ENCODE measurements around the gene ZNF544. TPM values are rescaled to one million over a fixed set of nuclear protein-coding genes. Genes with fewer than 3 reads are reported as not detected.
"Not testable (repeated sequence)": the region's sequence is repeated elsewhere in the genome, so short reads cannot be mapped to it uniquely, and the experiment has no call there.

ZNF544 gene
- total RNA-seq, 4 donors from 2014 or later, result 3.8 to 9.5 (median 6.0) TPM

- intact Hi-C loops (cut with DNase I; ENCODE audit: low total_unique reads) (loop anchor here (10.0 kb wide), 1 partner anchor 1903 kb away; the partner anchor contains the start of gene ZNF583), in situ Hi-C loops (cut with MboI; ENCODE audit: low sequenced_read_pairs in 4 of 4) (no loop called here)
- H3K4me3 ChIP-seq, result no peak overlapping the region
- H3K4me1 ChIP-seq, result peaks cover 12 to 14% of the 10 kb centered on the region in 2 donors
- H3K27ac ChIP-seq, result no peak overlapping the region
- H3K9me3 ChIP-seq, result peaks cover 0 to 7% (median 0%) of the 10 kb centered on the region in 3 donors
- DNase-seq, result no peak
- peaks cover 0 to 37% of the 10 kb centered on the region in 2 donors for H3K36me3 ChIP-seq
- no peaks in the 10 kb centered on the region for H3K27me3 ChIP-seq
- ATAC-seq, result no peak
- TF ChIP-seq POLR2A (IDR thresholded peaks at IDR 0.05) (no peak), CTCF (IDR thresholded peaks at IDR 0.05 in 4 of 5, conservative IDR thresholded peaks at IDR 0.05 in 1 of 5) (no peak)
Observed at GRCh38 chr19:58307736-58308135, 79.0 kb downstream of the ZNF544 start.

GRCh38 chr19:58310685-58311084 is 82.0 kb downstream of the ZNF544 start:
- ATAC-seq; in situ Hi-C loops (cut with MboI; ENCODE audit: low sequenced_read_pairs in 4 of 4); intact Hi-C loops (cut with DNase I; ENCODE audit: low total_unique reads); H3K4me1 ChIP-seq; H3K27me3 ChIP-seq; H3K4me3 ChIP-seq; H3K9me3 ChIP-seq; DNase-seq; H3K27ac ChIP-seq: not testable (repeated sequence)
- peaks cover 5 to 63% of the 10 kb centered on the region in 2 donors for H3K36me3 ChIP-seq
- TF ChIP-seq CTCF (IDR thresholded peaks at IDR 0.05 in 4 of 5, conservative IDR thresholded peaks at IDR 0.05 in 1 of 5), result peak in 2 of 5 experiments; percentile 30 to 37

- intact Hi-C loops (cut with DNase I; ENCODE audit: low total_unique reads), result no loop called here
- in situ Hi-C loops (cut with MboI; ENCODE audit: low sequenced_read_pairs in 4 of 4), result no loop called here
- Histone ChIP-seq H3K36me3 (peaks cover 5 to 67% of the 10 kb centered on the region in 2 donors), H3K27me3 (no peaks in the 10 kb centered on the region), H3K4me3 (no peak overlapping the region), H3K4me1 (peaks cover 0 to 2% of the 10 kb centered on the region in 2 donors), H3K9me3 (no peaks in the 10 kb centered on the region), H3K27ac (no peak overlapping the region)
- ATAC-seq (no peak), DNase-seq (peak in 1 of 2 donors; percentile 26)
- TF ChIP-seq CTCF (IDR thresholded peaks at IDR 0.05 in 4 of 5, conservative IDR thresholded peaks at IDR 0.05 in 1 of 5) (no peak), POLR2A (IDR thresholded peaks at IDR 0.05) (no peak)
Observed at GRCh38 chr19:58311345-58311865, 82.7 kb downstream of the ZNF544 start.

Other genes with a start within 250 kb of the ZNF544 start
- 10 to 100 TPM in 1 of 4 donors, 1 to 10 TPM in 3; 2.9 to 15.3 (median 6.6) TPM for gene ZNF606, start 226.1 kb upstream of the ZNF544 start, total RNA-seq
- gene ZSCAN1, start 194.9 kb upstream of the ZNF544 start, total RNA-seq, result not detected
- under 1 TPM; 0.36 to 0.73 (median 0.53) TPM for gene ZNF135, start 169.6 kb upstream of the ZNF544 start, total RNA-seq
- 10 to 100 TPM; 11.2 to 20.6 (median 15.2) TPM for gene ZSCAN18, start 130.7 kb upstream of the ZNF544 start, total RNA-seq
- 1 to 10 TPM; 1.3 to 2.0 (median 1.7) TPM for gene ZNF329, start 78.1 kb upstream of the ZNF544 start, total RNA-seq
- 10 to 100 TPM in 3 of 4 donors, 1 to 10 TPM in 1; 9.0 to 20.7 (median 13.4) TPM for gene ZNF274, start 45.9 kb upstream of the ZNF544 start, total RNA-seq
- 1 to 10 TPM in 2 of 4 donors, under 1 TPM in 2; 0.78 to 2.1 (median 1.2) TPM for gene ZNF8, start 50.0 kb downstream of the ZNF544 start, total RNA-seq
- gene ERVK3-1, start 76.5 kb downstream of the ZNF544 start, total RNA-seq, result 10 to 100 TPM; 27.1 to 38.2 (median 32.4) TPM
- 1 to 10 TPM; 1.1 to 2.4 (median 1.8) TPM for gene ZSCAN22, start 98.1 kb downstream of the ZNF544 start, total RNA-seq
- 10 to 100 TPM in 1 of 4 donors, 1 to 10 TPM in 2, not detected in 1; 4.5 to 12.5 (median 9.0) TPM for gene A1BG, start 124.6 kb downstream of the ZNF544 start, total RNA-seq
- under 1 TPM in 3 of 4 donors, not detected in 1; 0.07 to 0.87 (median 0.36) TPM for gene ZNF497, start 133.8 kb downstream of the ZNF544 start, total RNA-seq
- gene ZNF837, start 152.1 kb downstream of the ZNF544 start, total RNA-seq, result under 1 TPM in 2 of 4 donors, not detected in 2; 0.11 to 0.36 TPM
- 1,000 to 10,000 TPM; 1,345 to 1,665 (median 1,438) TPM for gene RPS5, start 158.4 kb downstream of the ZNF544 start, total RNA-seq
- not detected for gene RNF225, start 166.7 kb downstream of the ZNF544 start, total RNA-seq
- gene ZNF584, start 179.7 kb downstream of the ZNF544 start, total RNA-seq, result 10 to 100 TPM in 2 of 4 donors, 1 to 10 TPM in 2; 8.5 to 21.4 (median 10.2) TPM
- gene ZNF132, start 211.2 kb downstream of the ZNF544 start, total RNA-seq, result 1 to 10 TPM; 1.8 to 2.7 (median 2.4) TPM
- gene ZNF324B, start 222.7 kb downstream of the ZNF544 start, total RNA-seq, result 1 to 10 TPM; 3.8 to 7.6 (median 7.0) TPM
- gene ZNF324, start 238.2 kb downstream of the ZNF544 start, total RNA-seq, result 10 to 100 TPM in 3 of 4 donors, 1 to 10 TPM in 1; 8.1 to 11.4 (median 11.3) TPM
- gene ZNF446, start 247.4 kb downstream of the ZNF544 start, total RNA-seq, result 10 to 100 TPM in 1 of 4 donors, 1 to 10 TPM in 3; 7.5 to 13.1 (median 8.9) TPM

All from gastrocnemius medialis (tissue), 4 donors.